Activated naive CD8-positive, alpha-beta T cell treated with anti-CD3 and anti-CD28 coated beads, Interleukin-2, amount 10 ng/mL, durations not matched to agents 7 days and 5 days (primary cell): ENCODE measurements around the gene NUP50. TPM values are rescaled to one million over a fixed set of nuclear protein-coding genes. Genes with fewer than 3 reads are reported as not detected.
A peak's percentile ranks its signal among the peaks of the same experiment; 100 is the strongest.

Experiments used
- ATAC-seq: fragments of 150-1000 bp; cut with Tn5 transposase; one replicate; pipeline ENCODE4 v1.10.0; 2021; ENCODE audit warnings: low read depth, moderate library complexity
- POLR2A ChIA-PET: fragments of 350-600 bp; sonication (Branson Sonifier 250); formaldehyde crosslinking; loops from one replicate; lab custom pipeline; 2021; ENCODE audit warnings: antibody characterized with exemption; lab: Charles Lee
- DNase-seq: peaks from one replicate; pipeline ENCODE4 v3.0.0; 2021
- H3K27ac Mint-ChIP-seq: one replicate; pipeline ENCODE4 v1.8.0; 2022; ENCODE audit warnings: mild to moderate bottlenecking, mixed read lengths
- H3K27me3 Mint-ChIP-seq: one replicate; pipeline ENCODE4 v1.8.0; 2022; ENCODE audit warnings: mild to moderate bottlenecking, moderate library complexity, mixed read lengths
- H3K36me3 Mint-ChIP-seq: one replicate; pipeline ENCODE4 v1.8.0; 2021; ENCODE audit warnings: mild to moderate bottlenecking, mixed read lengths
- H3K4me1 Mint-ChIP-seq: one replicate; pipeline ENCODE4 v1.8.0; 2021; ENCODE audit warnings: mixed read lengths
- H3K4me3 Mint-ChIP-seq: one replicate; pipeline ENCODE4 v1.8.0; 2022; ENCODE audit warnings: mild to moderate bottlenecking, moderate library complexity, mixed read lengths
- H3K9me3 Mint-ChIP-seq: one replicate; pipeline ENCODE4 v1.8.0; 2021; ENCODE audit warnings: mixed read lengths
- total RNA-seq, 2 experiments: library from RNA; stranded (reverse); gene quantifications; one replicate each; pipeline ENCODE4 v1.2.3, GENCODE V29; 2021

NUP50 gene
- total RNA-seq, 2 experiments from 2014 or later, result 150 to 152 TPM

GRCh38 chr22:45202333-45203149, 38.8 kb downstream of the NUP50 start:
- no peaks in the 10 kb centered on the region for H3K36me3 Mint-ChIP-seq
- no peaks in the 10 kb centered on the region for H3K9me3 Mint-ChIP-seq
- H3K27me3 Mint-ChIP-seq, result no peaks in the 10 kb centered on the region

GRCh38 chr22:45203150-45203951, 39.6 kb downstream of the NUP50 start:
- H3K9me3 Mint-ChIP-seq, result no peaks in the 10 kb centered on the region
- H3K4me3 Mint-ChIP-seq, result no peak overlapping the region
- no peaks in the 10 kb centered on the region for H3K27me3 Mint-ChIP-seq
- DNase-seq (peak; percentile 28), ATAC-seq (no peak)
- no peak overlapping the region for H3K27ac Mint-ChIP-seq
- no peaks in the 10 kb centered on the region for H3K36me3 Mint-ChIP-seq
- POLR2A ChIA-PET, result no interaction called here
- no peaks in the 10 kb centered on the region for H3K4me1 Mint-ChIP-seq

More at GRCh38 chr22:45202333-45203149, 38.8 kb downstream of the NUP50 start:
- no peak for ATAC-seq
- Mint-ChIP-seq H3K4me3 (no peak overlapping the region), H3K4me1 (no peaks in the 10 kb centered on the region), H3K27ac (no peak overlapping the region)
- no peak for DNase-seq
- POLR2A ChIA-PET, result no interaction called here

GRCh38 chr22:45204241-45204640, 40.5 kb downstream of the NUP50 start:
- H3K36me3 Mint-ChIP-seq, result no peaks in the 10 kb centered on the region
- POLR2A ChIA-PET, result interaction anchor here (0.6 kb wide), 1 partner anchor 40 kb away, joined by 3 read pairs; the partner anchor contains the start of gene NUP50
- H3K4me3 Mint-ChIP-seq, result no peak overlapping the region
- ATAC-seq (no peak), DNase-seq (no peak)
- no peak overlapping the region for H3K27ac Mint-ChIP-seq
- H3K4me1 Mint-ChIP-seq, result no peaks in the 10 kb centered on the region
- H3K9me3 Mint-ChIP-seq, result no peaks in the 10 kb centered on the region
- no peaks in the 10 kb centered on the region for H3K27me3 Mint-ChIP-seq

GRCh38 chr22:45204819-45205218, 41.1 kb downstream of the NUP50 start:
- no peak for ATAC-seq

GRCh38 chr22:45205276-45205925, 41.7 kb downstream of the NUP50 start:
- H3K36me3 Mint-ChIP-seq, result no peaks in the 10 kb centered on the region
- no peak overlapping the region for H3K4me3 Mint-ChIP-seq
- H3K27me3 Mint-ChIP-seq, result no peaks in the 10 kb centered on the region
- POLR2A ChIA-PET, result no interaction called here
- peaks cover 1% of the 10 kb centered on the region for H3K4me1 Mint-ChIP-seq
- no peak overlapping the region for H3K27ac Mint-ChIP-seq
- ATAC-seq (no peak), DNase-seq (no peak)
- H3K9me3 Mint-ChIP-seq, result no peaks in the 10 kb centered on the region

More at GRCh38 chr22:45204819-45205218, 41.1 kb downstream of the NUP50 start:
- Mint-ChIP-seq H3K27me3 (no peaks in the 10 kb centered on the region), H3K4me1 (peaks cover 1% of the 10 kb centered on the region), H3K9me3 (no peaks in the 10 kb centered on the region), H3K4me3 (no peak overlapping the region), H3K36me3 (no peaks in the 10 kb centered on the region), H3K27ac (no peak overlapping the region)
- no peak for DNase-seq
- POLR2A ChIA-PET, result no interaction called here

- ATAC-seq, result no peak
- Mint-ChIP-seq H3K27me3 (no peaks in the 10 kb centered on the region), H3K36me3 (no peaks in the 10 kb centered on the region)
These were observed 42.5 kb downstream of the NUP50 start for GRCh38 chr22:45206233-45206632.

GRCh38 chr22:45207533-45207932, 43.8 kb downstream of the NUP50 start:
- no peaks in the 10 kb centered on the region for H3K9me3 Mint-ChIP-seq
- H3K4me1 Mint-ChIP-seq, result peaks cover 1% of the 10 kb centered on the region
- H3K36me3 Mint-ChIP-seq, result no peaks in the 10 kb centered on the region
- no peak for ATAC-seq
- POLR2A ChIA-PET, result no interaction called here
- H3K4me3 Mint-ChIP-seq, result no peak overlapping the region
- DNase-seq, result no peak
- H3K27ac Mint-ChIP-seq, result no peak overlapping the region
- no peaks in the 10 kb centered on the region for H3K27me3 Mint-ChIP-seq

More at GRCh38 chr22:45206233-45206632, 42.5 kb downstream of the NUP50 start:
- Mint-ChIP-seq H3K4me1 (peaks cover 1% of the 10 kb centered on the region), H3K27ac (no peak overlapping the region), H3K9me3 (no peaks in the 10 kb centered on the region), H3K4me3 (no peak overlapping the region)
- POLR2A ChIA-PET, result no interaction called here
- no peak for DNase-seq

GRCh38 chr22:45207981-45208664, 44.4 kb downstream of the NUP50 start:
- H3K9me3 Mint-ChIP-seq, result no peaks in the 10 kb centered on the region
- no peak overlapping the region for H3K4me3 Mint-ChIP-seq
- DNase-seq (no peak), ATAC-seq (no peak)
- H3K36me3 Mint-ChIP-seq, result no peaks in the 10 kb centered on the region
- POLR2A ChIA-PET, result no interaction called here
- H3K27ac Mint-ChIP-seq, result no peak overlapping the region
- H3K4me1 Mint-ChIP-seq, result peaks cover 1% of the 10 kb centered on the region
- no peaks in the 10 kb centered on the region for H3K27me3 Mint-ChIP-seq

GRCh38 chr22:45208696-45208992, 44.9 kb downstream of the NUP50 start:
- POLR2A ChIA-PET, result interaction anchor here (0.7 kb wide), 1 partner anchor 16 kb away, joined by 3 read pairs; no protein-coding TSS in a partner anchor
- Mint-ChIP-seq H3K4me3 (no peak overlapping the region), H3K27ac (no peak overlapping the region), H3K4me1 (peaks cover 1% of the 10 kb centered on the region), H3K9me3 (no peaks in the 10 kb centered on the region), H3K36me3 (no peaks in the 10 kb centered on the region), H3K27me3 (no peaks in the 10 kb centered on the region)
- DNase-seq (no peak), ATAC-seq (no peak)

GRCh38 chr22:45208993-45209838, 45.5 kb downstream of the NUP50 start:
- Mint-ChIP-seq H3K4me1 (peaks cover 1% of the 10 kb centered on the region), H3K27ac (no peak overlapping the region), H3K4me3 (no peak overlapping the region), H3K36me3 (no peaks in the 10 kb centered on the region), H3K27me3 (no peaks in the 10 kb centered on the region), H3K9me3 (no peaks in the 10 kb centered on the region)
- ATAC-seq, result no peak
- DNase-seq, result peak; percentile 59
- POLR2A ChIA-PET, result interaction anchor here (0.7 kb wide), 1 partner anchor 17 kb away, joined by 3 read pairs; no protein-coding TSS in a partner anchor

GRCh38 chr22:45210174-45210573, 46.4 kb downstream of the NUP50 start:
- ATAC-seq (no peak), DNase-seq (no peak)
- no peaks in the 10 kb centered on the region for H3K27me3 Mint-ChIP-seq
- no peaks in the 10 kb centered on the region for H3K36me3 Mint-ChIP-seq
- no peak overlapping the region for H3K4me3 Mint-ChIP-seq
- POLR2A ChIA-PET, result no interaction called here
- H3K4me1 Mint-ChIP-seq, result peaks cover 1% of the 10 kb centered on the region
- H3K9me3 Mint-ChIP-seq, result no peaks in the 10 kb centered on the region
- no peak overlapping the region for H3K27ac Mint-ChIP-seq

GRCh38 chr22:45210577-45210976, 46.9 kb downstream of the NUP50 start:
- Mint-ChIP-seq H3K27me3 (no peaks in the 10 kb centered on the region), H3K36me3 (no peaks in the 10 kb centered on the region), H3K4me1 (peaks cover 1% of the 10 kb centered on the region), H3K9me3 (no peaks in the 10 kb centered on the region), H3K27ac (no peak overlapping the region), H3K4me3 (no peak overlapping the region)
- DNase-seq (no peak), ATAC-seq (no peak)
- POLR2A ChIA-PET, result no interaction called here
